Kidney capillary endothelial cell (primary cell): ENCODE data around the gene METTL26.

Experiments
- DNase-seq: peaks from one replicate; pipeline ENCODE4 v3.0.0-alpha.2; 2018; ENCODE audit warnings: low spot score

The METTL26 gene

GRCh38 chr16:636206-637080, at the start of gene METTL26:
METTL26 (minus strand) TSS chr16:636305; CDS start chr16:636290, 15 bp downstream.
- peak; percentile 84 for DNase-seq

- no peak for DNase-seq
Observed at GRCh38 chr16:684961-685696, 49.0 kb upstream of the METTL26 start.

GRCh38 chr16:684071-684794, 48.1 kb upstream of the METTL26 start, which contains the start of gene JMJD8:
JMJD8 (minus strand) TSS chr16:684334; CDS start chr16:684319, 15 bp downstream.
- DNase-seq, result peak; percentile 82

- DNase-seq, result no peak
Observed at GRCh38 chr16:683396-684070, 47.4 kb upstream of the METTL26 start.

- DNase-seq, result no peak
Observed at GRCh38 chr16:682493-683395, 46.6 kb upstream of the METTL26 start.

- DNase-seq, result no peak
Observed at GRCh38 chr16:681746-682427, 45.8 kb upstream of the METTL26 start.

- DNase-seq, result peak; percentile 32
Observed at GRCh38 chr16:680967-681745, 45.1 kb upstream of the METTL26 start.

- DNase-seq, result no peak
Observed at GRCh38 chr16:680625-680945, 44.5 kb upstream of the METTL26 start.

- peak; percentile 76 for DNase-seq
Observed at GRCh38 chr16:679814-680624, 43.9 kb upstream of the METTL26 start, which contains the start of gene STUB1. STUB1 (plus strand) TSS chr16:680410; CDS start chr16:680526, 116 bp downstream.

- peak; percentile 44 for DNase-seq
Observed at GRCh38 chr16:678858-679813, 43.0 kb upstream of the METTL26 start.

- DNase-seq, result no peak
Observed at GRCh38 chr16:678209-678857, 42.2 kb upstream of the METTL26 start.

GRCh38 chr16:677316-678190, 41.4 kb upstream of the METTL26 start:
- DNase-seq, result no peak

GRCh38 chr16:676913-677312, 40.8 kb upstream of the METTL26 start:
- DNase-seq, result no peak

GRCh38 chr16:676565-676902, 40.4 kb upstream of the METTL26 start:
- DNase-seq, result no peak

GRCh38 chr16:675884-676564, 39.9 kb upstream of the METTL26 start:
- DNase-seq, result no peak
